Hepatocyte (in vitro differentiated cells): ENCODE data around the gene LSR.

Source experiments
- EZH2 ChIP-seq: fragments of 200-600 bp; sonication (generic); IDR thresholded peaks from 2 replicates; pipeline ENCODE4 v1.6.1; 2016; ENCODE audit warnings: antibody characterized with exemption, mild to moderate bottlenecking, borderline replicate concordance
- TF ChIP-seq, protein P1 (sequence below): fragments of 200-600 bp; sonication (generic); IDR thresholded peaks from 2 replicates; pipeline ENCODE4 v1.5.1; 2016; ENCODE audit warnings: antibody characterized with exemption, mild to moderate bottlenecking; ENCODE audit not compliant: poor library complexity

- TF ChIP-seq, protein P1, sequence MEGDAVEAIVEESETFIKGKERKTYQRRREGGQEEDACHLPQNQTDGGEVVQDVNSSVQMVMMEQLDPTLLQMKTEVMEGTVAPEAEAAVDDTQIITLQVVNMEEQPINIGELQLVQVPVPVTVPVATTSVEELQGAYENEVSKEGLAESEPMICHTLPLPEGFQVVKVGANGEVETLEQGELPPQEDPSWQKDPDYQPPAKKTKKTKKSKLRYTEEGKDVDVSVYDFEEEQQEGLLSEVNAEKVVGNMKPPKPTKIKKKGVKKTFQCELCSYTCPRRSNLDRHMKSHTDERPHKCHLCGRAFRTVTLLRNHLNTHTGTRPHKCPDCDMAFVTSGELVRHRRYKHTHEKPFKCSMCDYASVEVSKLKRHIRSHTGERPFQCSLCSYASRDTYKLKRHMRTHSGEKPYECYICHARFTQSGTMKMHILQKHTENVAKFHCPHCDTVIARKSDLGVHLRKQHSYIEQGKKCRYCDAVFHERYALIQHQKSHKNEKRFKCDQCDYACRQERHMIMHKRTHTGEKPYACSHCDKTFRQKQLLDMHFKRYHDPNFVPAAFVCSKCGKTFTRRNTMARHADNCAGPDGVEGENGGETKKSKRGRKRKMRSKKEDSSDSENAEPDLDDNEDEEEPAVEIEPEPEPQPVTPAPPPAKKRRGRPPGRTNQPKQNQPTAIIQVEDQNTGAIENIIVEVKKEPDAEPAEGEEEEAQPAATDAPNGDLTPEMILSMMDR, result no peak
- TF ChIP-seq EZH2, result no peak
Observed at GRCh38 chr19:35226748-35227147, 22.1 kb upstream of the LSR start.
